GM13976 (cell line): ENCODE results near the gene MTMR10.

Source experiments
- DNase-seq: peaks from one replicate; pipeline ENCODE4 v3.0.0; 2012; ENCODE audit warnings: low spot score
- CTCF ChIP-seq: IDR thresholded peaks from 2 replicates; pipeline ENCODE4 v1.5.1; 2012; ENCODE audit warnings: borderline replicate concordance, mild to moderate bottlenecking; ENCODE audit not compliant: insufficient read depth; ENCODE audit errors: extremely low read depth, missing control alignments, control extremely low read depth
- in situ Hi-C: fragments of 300-500 bp; cut with MboI; formaldehyde crosslinking; loops from one replicate; pipeline ENCODE4 v1.12.0; 2022; ENCODE audit warnings: low sequenced_read_pairs, mixed read lengths, inconsistent platforms; ENCODE audit not compliant: unreplicated experiment

The MTMR10 gene

GRCh38 chr15:30928076-30928475 is 63.4 kb downstream of the MTMR10 start:
- in situ Hi-C loops, result no loop called here
- no peak for TF ChIP-seq CTCF

GRCh38 chr15:30927148-30927761 is 64.2 kb downstream of the MTMR10 start:
- no peak for TF ChIP-seq CTCF
- in situ Hi-C loops, result no loop called here
- DNase-seq, result no peak

More at GRCh38 chr15:30928076-30928475, 63.4 kb downstream of the MTMR10 start:
- no peak for DNase-seq

- in situ Hi-C loops, result no loop called here
- no peak for TF ChIP-seq CTCF
- no peak for DNase-seq
Observed at GRCh38 chr15:30926161-30926560, 65.3 kb downstream of the MTMR10 start.

- no peak for DNase-seq
- in situ Hi-C loops, result no loop called here
- no peak for TF ChIP-seq CTCF
Observed at GRCh38 chr15:30925686-30926085, 65.7 kb downstream of the MTMR10 start.

- no peak for DNase-seq
- in situ Hi-C loops, result no loop called here
- TF ChIP-seq CTCF, result no peak
Observed at GRCh38 chr15:30924353-30924752, 67.1 kb downstream of the MTMR10 start.

GRCh38 chr15:30923429-30923828 is 68.0 kb downstream of the MTMR10 start:
- in situ Hi-C loops, result no loop called here
- no peak for DNase-seq
- no peak for TF ChIP-seq CTCF
